GM19395 (cell line): ENCODE measurements around the gene KRTAP1-5.
"Not testable (repeated sequence)": the region's sequence is repeated elsewhere in the genome, so short reads cannot be mapped to it uniquely, and the experiment has no call there.

Experiments
- ATAC-seq: cut with Tn5 transposase; IDR thresholded peaks from one replicate; pipeline ENCODE4 v1.9.1; 2021; ENCODE audit warnings: mild to moderate bottlenecking, moderate library complexity; ENCODE audit not compliant: unreplicated experiment

The KRTAP1-5 gene

DNA sequence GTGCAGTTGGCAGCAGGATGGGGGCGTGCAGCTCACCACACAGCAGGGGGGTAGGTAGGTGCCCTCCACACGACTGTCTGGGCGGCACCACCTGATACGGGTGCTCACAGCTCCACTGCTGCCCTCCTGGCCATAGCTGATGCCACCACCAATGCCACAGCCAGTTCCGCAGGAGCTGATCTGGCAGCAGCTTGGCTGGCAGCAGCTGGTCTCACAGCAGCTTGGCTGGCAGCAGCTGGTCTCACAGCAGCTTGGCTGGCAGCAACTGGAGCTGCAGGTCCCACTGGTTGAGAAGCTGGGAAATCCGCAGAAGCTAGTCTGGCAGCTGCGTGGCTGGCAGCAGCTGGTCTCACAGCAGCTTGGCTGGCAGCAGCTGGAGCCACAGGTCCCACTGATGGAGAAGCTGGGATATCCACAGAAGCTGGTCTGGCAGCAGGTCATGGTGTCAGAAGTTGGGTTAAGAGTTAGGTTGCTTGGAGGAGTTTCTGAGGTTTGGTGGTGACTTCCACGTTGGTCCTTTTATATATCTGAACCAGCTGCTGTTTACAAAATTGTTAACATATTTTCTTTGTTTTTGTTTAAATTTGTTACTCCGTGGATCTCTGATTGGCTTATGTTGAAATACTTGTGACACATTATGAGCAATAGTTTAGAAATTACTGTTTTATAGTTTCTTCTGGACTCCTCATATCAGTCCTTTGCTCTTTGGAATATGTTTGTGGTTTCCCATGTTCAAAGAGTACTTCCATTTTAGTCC lies at the start of gene KRTAP1-5:
KRTAP1-5 (minus strand) TSS at position 494 of the 757 bp plus-strand sequence; CDS start at position 441, 53 bp downstream.
- ATAC-seq = no peak

- ATAC-seq = no peak
Observed at GRCh38 chr17:41076788-41077187, 49.8 kb upstream of the KRTAP1-5 start.

GRCh38 chr17:41073676-41074075 lies 46.7 kb upstream of the KRTAP1-5 start:
- ATAC-seq = no peak

GRCh38 chr17:41071606-41072360 lies 44.8 kb upstream of the KRTAP1-5 start:
- no peak for ATAC-seq

DNA sequence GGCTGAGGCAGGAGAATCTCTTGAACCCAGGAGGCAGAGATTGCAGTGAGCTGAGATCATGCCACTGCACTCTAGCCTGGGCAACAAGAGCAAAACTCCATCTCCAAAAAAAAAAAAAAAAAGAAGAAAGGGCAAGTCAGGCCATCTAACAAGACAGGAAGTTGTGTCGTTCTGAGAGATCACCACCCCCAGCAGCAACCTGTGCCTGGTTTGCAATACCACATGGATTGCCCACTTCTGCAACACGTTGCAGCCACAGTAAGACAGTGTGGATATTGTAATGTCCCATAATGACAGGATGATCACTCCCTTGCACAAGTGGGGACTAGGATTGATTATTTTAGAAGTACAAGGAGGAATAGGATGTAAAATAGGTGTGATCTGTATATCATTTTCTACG lies 42.0 kb upstream of the KRTAP1-5 start:
- ATAC-seq = no peak

- no peak for ATAC-seq
Observed at GRCh38 chr17:41067281-41067680, 40.3 kb upstream of the KRTAP1-5 start.

GRCh38 chr17:41065829-41066624 lies 39.0 kb upstream of the KRTAP1-5 start, which contains the start of gene KRTAP2-4:
TSS of gene KRTAP2-4 (minus strand) at chr17:41065879. CDS start at chr17:41065845, 34 bp downstream.
- ATAC-seq = no peak

- not testable (repeated sequence) for ATAC-seq
Observed at GRCh38 chr17:41065016-41065689, 38.1 kb upstream of the KRTAP1-5 start.

GRCh38 chr17:41064301-41064700 lies 37.3 kb upstream of the KRTAP1-5 start:
- no peak for ATAC-seq

- ATAC-seq = no peak
Observed at GRCh38 chr17:41063449-41063848, 36.4 kb upstream of the KRTAP1-5 start.

GRCh38 chr17:41061964-41062363 lies 35.0 kb upstream of the KRTAP1-5 start:
- ATAC-seq = no peak

DNA sequence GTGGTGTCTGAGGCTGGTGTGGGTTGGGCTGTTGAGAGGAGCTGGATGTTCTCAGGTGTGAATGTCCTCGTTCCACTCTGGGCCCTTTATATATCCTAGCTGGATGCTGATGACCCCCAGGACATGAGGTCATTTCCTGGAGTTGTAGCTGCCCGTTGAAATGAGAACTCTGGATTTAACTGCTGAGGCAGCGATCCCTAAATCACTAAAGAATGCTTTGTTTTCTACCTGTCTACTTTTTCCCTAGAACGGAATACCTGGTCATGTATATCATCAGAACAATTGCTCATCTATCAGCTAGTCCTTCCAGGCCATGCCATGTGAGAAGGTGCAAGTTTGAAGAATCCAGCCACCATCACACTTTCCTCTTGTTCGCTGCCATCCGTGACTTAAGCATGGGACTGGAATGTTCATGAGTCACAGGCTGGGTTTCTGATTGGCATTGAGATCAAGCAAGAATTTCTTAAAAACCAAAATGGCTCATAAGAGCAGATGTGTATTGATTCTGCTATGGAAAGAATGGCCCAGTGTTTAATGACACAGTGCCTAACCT lies 33.1 kb upstream of the KRTAP1-5 start, which contains the start of gene KRTAP2-3:
KRTAP2-3 (minus strand) TSS at position 63 of the 553 bp plus-strand sequence. CDS start 64 bp downstream, outside the sequence.
- ATAC-seq = no peak

- ATAC-seq = not testable (repeated sequence)
Observed at GRCh38 chr17:41059276-41060051, 32.5 kb upstream of the KRTAP1-5 start.

GRCh38 chr17:41058741-41059140 lies 31.7 kb upstream of the KRTAP1-5 start:
- no peak for ATAC-seq

DNA sequence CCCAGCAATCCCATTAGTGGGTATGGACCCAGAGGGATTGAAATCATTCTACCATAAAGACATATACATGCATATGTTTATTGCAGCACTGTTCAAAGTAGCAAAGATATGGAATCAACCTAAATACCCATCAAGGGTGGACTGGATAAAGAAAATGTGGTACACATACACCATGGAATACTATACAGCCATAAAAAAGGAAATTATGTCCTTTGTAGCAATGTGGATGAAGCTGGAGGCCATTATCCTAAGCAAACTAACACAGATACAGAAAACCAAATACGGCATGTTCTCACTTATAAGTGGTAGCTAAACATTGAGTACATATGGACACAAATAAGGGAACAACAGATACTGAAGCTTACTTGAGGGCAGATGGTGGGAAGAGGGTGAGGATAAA lies 30.5 kb upstream of the KRTAP1-5 start:
- no peak for ATAC-seq

GRCh38 chr17:41055130-41055529 lies 28.1 kb upstream of the KRTAP1-5 start, which contains the start of gene KRTAP2-2:
TSS of gene KRTAP2-2 (minus strand) at chr17:41055230. CDS start at chr17:41055211, 19 bp downstream.
- not testable (repeated sequence) for ATAC-seq

GRCh38 chr17:41054556-41054955 lies 27.5 kb upstream of the KRTAP1-5 start:
- not testable (repeated sequence) for ATAC-seq

DNA sequence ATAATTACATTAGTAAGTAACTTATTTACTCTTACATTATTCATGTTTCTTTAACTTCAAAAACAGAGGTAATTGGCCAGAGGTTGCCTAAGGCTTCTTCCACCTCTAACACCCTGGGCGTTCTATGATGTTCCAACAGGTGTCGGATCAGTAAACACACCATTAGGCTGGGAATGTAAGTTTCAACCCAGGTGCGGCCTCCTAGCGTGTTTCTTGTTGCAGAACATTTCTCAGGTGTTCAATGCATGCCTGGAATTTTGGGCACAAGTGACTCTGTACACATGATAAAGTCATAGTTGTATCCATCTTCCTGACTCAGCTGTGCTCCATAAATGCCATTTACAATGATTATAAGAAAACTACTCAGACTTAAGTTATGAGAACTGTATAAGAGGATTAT lies 27.0 kb upstream of the KRTAP1-5 start:
- ATAC-seq = no peak

DNA sequence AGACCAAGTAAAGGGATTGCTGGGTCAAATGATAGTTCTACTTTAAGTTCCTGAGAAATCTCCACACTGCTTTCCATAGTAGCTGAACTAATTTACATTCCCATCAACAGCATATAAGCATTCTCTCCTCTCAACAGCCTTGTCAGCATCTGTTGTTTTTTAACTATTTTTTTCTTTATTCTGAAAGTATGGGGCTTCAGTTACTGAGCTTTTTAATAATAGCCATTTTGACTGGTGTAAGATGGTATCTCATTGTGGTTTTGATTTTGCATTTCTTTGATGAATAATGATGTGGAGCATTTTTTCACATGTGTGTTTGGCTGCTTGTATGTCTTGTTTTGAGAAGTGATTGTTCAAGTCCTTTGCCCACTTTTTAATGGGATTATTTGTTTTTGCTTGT lies 25.6 kb upstream of the KRTAP1-5 start:
- ATAC-seq = no peak
